ENCODE measurements around the gene FREM2.

FREM2 gene

GRCh38 chr13:38908574-38908973 lies 221.7 kb downstream of the FREM2 start:
- no peak overlapping the region for H3K4me3 Mint-ChIP-seq
- H3K36me3 Mint-ChIP-seq (ENCODE audit: low read depth), result no peaks in the 10 kb centered on the region
- peaks cover 4% of the 10 kb centered on the region for H3K27me3 Mint-ChIP-seq (ENCODE audit: low read depth, poor library complexity)
- no peak for DNase-seq
- H3K4me1 Mint-ChIP-seq, result peaks cover 14% of the 10 kb centered on the region
- H3K9me3 Mint-ChIP-seq, result no peaks in the 10 kb centered on the region
- no peak overlapping the region for H3K27ac Mint-ChIP-seq
- TF ChIP-seq, protein P1, sequence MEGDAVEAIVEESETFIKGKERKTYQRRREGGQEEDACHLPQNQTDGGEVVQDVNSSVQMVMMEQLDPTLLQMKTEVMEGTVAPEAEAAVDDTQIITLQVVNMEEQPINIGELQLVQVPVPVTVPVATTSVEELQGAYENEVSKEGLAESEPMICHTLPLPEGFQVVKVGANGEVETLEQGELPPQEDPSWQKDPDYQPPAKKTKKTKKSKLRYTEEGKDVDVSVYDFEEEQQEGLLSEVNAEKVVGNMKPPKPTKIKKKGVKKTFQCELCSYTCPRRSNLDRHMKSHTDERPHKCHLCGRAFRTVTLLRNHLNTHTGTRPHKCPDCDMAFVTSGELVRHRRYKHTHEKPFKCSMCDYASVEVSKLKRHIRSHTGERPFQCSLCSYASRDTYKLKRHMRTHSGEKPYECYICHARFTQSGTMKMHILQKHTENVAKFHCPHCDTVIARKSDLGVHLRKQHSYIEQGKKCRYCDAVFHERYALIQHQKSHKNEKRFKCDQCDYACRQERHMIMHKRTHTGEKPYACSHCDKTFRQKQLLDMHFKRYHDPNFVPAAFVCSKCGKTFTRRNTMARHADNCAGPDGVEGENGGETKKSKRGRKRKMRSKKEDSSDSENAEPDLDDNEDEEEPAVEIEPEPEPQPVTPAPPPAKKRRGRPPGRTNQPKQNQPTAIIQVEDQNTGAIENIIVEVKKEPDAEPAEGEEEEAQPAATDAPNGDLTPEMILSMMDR (IDR thresholded peaks at IDR 0.05), result no peak

DNA sequence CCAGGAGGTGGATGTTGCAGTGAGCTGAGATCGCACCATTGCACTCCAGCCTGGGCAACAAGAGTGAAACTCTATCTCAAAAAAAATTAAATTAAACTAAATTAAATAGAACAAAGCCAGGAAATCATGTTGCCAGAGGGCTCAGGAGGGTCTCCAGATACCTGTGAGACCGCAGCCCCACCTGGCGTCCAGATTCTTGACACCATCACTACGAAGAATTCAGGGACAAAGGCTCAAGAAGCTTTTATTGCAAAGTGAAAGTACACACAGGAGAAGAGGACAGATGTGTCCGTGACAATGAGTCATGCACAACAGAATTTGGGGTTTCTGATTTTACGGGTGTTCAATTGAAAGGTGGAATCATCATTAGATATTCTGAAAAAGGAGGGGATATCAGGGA lies 227.2 kb downstream of the FREM2 start:
- no peak overlapping the region for H3K4me3 Mint-ChIP-seq
- peaks cover 2% of the 10 kb centered on the region for H3K27me3 Mint-ChIP-seq (ENCODE audit: low read depth, poor library complexity)
- DNase-seq, result no peak
- no peaks in the 10 kb centered on the region for H3K9me3 Mint-ChIP-seq
- no peaks in the 10 kb centered on the region for H3K36me3 Mint-ChIP-seq (ENCODE audit: low read depth)
- no peak overlapping the region for H3K27ac Mint-ChIP-seq
- H3K4me1 Mint-ChIP-seq, result peaks cover 14% of the 10 kb centered on the region
- TF ChIP-seq, protein P1 (IDR thresholded peaks at IDR 0.05), result no peak

DNA sequence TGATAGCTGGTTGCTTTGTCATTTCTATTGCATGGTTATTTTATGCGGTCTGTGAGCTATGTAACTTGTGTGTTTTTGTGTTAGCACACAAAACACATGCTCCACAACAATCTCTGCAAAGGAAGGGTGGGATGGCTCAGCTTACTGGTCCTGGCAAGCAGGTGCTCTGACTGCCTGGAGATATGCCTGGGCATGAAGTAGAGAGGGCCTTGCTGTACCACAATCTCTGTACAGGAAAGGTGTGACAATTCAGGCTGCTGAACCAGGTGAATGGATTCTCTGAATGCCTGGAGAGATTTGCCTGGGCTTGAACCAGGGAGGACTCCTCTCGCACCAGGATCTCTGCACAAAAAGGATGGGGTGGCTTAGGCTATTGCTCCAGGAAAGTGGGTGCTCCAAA lies 234.2 kb downstream of the FREM2 start:
- Mint-ChIP-seq H3K4me3 (no peak overlapping the region), H3K9me3 (peaks cover 3% of the 10 kb centered on the region), H3K27me3 (ENCODE audit: low read depth, poor library complexity) (no peaks in the 10 kb centered on the region), H3K4me1 (peaks cover 11% of the 10 kb centered on the region), H3K36me3 (ENCODE audit: low read depth) (no peaks in the 10 kb centered on the region), H3K27ac (no peak overlapping the region)
- TF ChIP-seq, protein P1 (IDR thresholded peaks at IDR 0.05), result no peak
- no peak for DNase-seq

DNA sequence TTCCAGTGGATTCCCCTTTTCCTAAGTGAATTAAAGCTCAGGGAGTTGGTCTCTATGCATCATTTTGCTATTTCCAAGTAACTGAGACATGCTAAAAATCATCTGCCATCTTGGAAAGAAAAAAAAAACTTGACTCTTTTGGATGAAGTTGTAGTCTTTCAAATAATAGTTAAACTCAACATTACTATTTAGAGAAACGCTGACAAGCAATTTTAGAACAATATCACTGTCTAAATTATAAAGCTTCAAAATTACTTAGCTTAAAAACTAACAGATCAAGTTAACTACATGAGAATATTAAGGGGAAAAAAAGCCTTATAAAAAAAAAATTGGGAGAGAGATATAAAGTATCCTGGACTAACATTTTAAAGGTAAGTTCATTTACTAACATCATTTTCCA lies 235.3 kb downstream of the FREM2 start:
- no peaks in the 10 kb centered on the region for H3K36me3 Mint-ChIP-seq (ENCODE audit: low read depth)
- no peak overlapping the region for H3K4me3 Mint-ChIP-seq
- peaks cover 13% of the 10 kb centered on the region for H3K4me1 Mint-ChIP-seq

GRCh38 chr13:38933786-38934185 lies 246.9 kb downstream of the FREM2 start:
- H3K4me1 Mint-ChIP-seq, result no peaks in the 10 kb centered on the region
- TF ChIP-seq, protein P1 (IDR thresholded peaks at IDR 0.05), result no peak
- H3K27me3 Mint-ChIP-seq (ENCODE audit: low read depth, poor library complexity), result peaks cover 4% of the 10 kb centered on the region
- H3K36me3 Mint-ChIP-seq (ENCODE audit: low read depth), result no peaks in the 10 kb centered on the region
- H3K27ac Mint-ChIP-seq, result no peak overlapping the region
- no peak for DNase-seq
- H3K9me3 Mint-ChIP-seq, result no peaks in the 10 kb centered on the region
- no peak overlapping the region for H3K4me3 Mint-ChIP-seq

More for the DNA sequence above, 235.3 kb downstream of the FREM2 start:
- no peak overlapping the region for H3K27ac Mint-ChIP-seq
- TF ChIP-seq, protein P1 (IDR thresholded peaks at IDR 0.05), result no peak
- DNase-seq, result no peak
- H3K9me3 Mint-ChIP-seq, result peaks cover 3% of the 10 kb centered on the region
- H3K27me3 Mint-ChIP-seq (ENCODE audit: low read depth, poor library complexity), result no peaks in the 10 kb centered on the region

Data from nephron progenitor cell (in vitro differentiated cells).